A673 (cell line): ENCODE measurements around the gene ANK2. TPM values are rescaled to one million over a fixed set of nuclear protein-coding genes. Genes with fewer than 3 reads are reported as not detected.

Source experiments
- BruUV-seq: library from RNA; stranded (reverse); fragments of 400-500 nt; replicated peaks from 2 replicates; lab custom pipeline; 2021; lab: Mats Ljungman, UMichigan
- CTCF ChIA-PET: fragments of 300-600 bp; sonication (Branson Sonifier 250); formaldehyde crosslinking; loops from one replicate; lab custom pipeline; 2022; ENCODE audit warnings: antibody characterized with exemption; lab: Charles Lee
- POLR2A ChIA-PET: fragments of 300-600 bp; sonication (Branson Sonifier 250); formaldehyde crosslinking; loops from one replicate; lab custom pipeline; 2022; ENCODE audit warnings: antibody characterized with exemption; ENCODE audit not compliant: low non-redundant PET; lab: Charles Lee
- DNase-seq: peaks from one replicate; pipeline ENCODE4 v3.0.0-alpha.2; 2015; ENCODE audit warnings: low spot score
- H3K27ac ChIP-seq: fragments of 200-600 bp; sonication (generic); 2 replicates; pipeline ENCODE4 v1.5.1; 2016; ENCODE audit warnings: mixed run types, low read depth, mild to moderate bottlenecking, mixed read lengths, antibody characterized with exemption, low read length; ENCODE audit not compliant: poor library complexity, severe bottlenecking
- H3K27me3 ChIP-seq: fragments of 200-600 bp; sonication (generic); replicated peaks from 2 replicates; pipeline ENCODE4 v1.6.1; 2017; ENCODE audit warnings: mixed run types, low read depth, mild to moderate bottlenecking, mixed read lengths, antibody characterized with exemption, low read length; ENCODE audit not compliant: insufficient read depth, poor library complexity
- H3K36me3 ChIP-seq: fragments of 200-600 bp; sonication (generic); 2 replicates; pipeline ENCODE4 v1.6.1; 2016; ENCODE audit warnings: mixed run types, mild to moderate bottlenecking, mixed read lengths, antibody characterized with exemption, low read length; ENCODE audit not compliant: insufficient read depth, poor library complexity, severe bottlenecking
- H3K4me1 ChIP-seq: fragments of 200-600 bp; sonication (generic); 2 replicates; pipeline ENCODE4 v1.6.1; 2017; ENCODE audit warnings: mixed run types, mild to moderate bottlenecking, mixed read lengths, antibody characterized with exemption, low read length; ENCODE audit not compliant: insufficient read depth, poor library complexity, severe bottlenecking
- H3K4me3 ChIP-seq: fragments of 200-600 bp; sonication (generic); 2 replicates; pipeline ENCODE4 v1.5.1; 2016; ENCODE audit warnings: low read depth, mixed run types, mild to moderate bottlenecking, mixed read lengths, low read length; ENCODE audit not compliant: poor library complexity, severe bottlenecking
- H3K9me3 ChIP-seq: fragments of 200-600 bp; sonication (generic); 2 replicates; pipeline ENCODE4 v1.6.1; 2016; ENCODE audit warnings: mixed run types, low read depth, mild to moderate bottlenecking, mixed read lengths, antibody characterized with exemption, low read length; ENCODE audit not compliant: poor library complexity, severe bottlenecking
- CTCF ChIP-seq: fragments of 300-800, 200-600 bp; sonication (generic); conservative IDR thresholded peaks from 2 replicates; pipeline ENCODE4 v1.5.1; 2017; ENCODE audit warnings: low read depth, mild to moderate bottlenecking, antibody characterized with exemption, low read length, moderate library complexity, mixed read lengths
- EZH2 ChIP-seq: fragments of 200-600 bp; sonication (generic); IDR thresholded peaks from 2 replicates; pipeline ENCODE4 v1.6.1; 2017; ENCODE audit warnings: borderline replicate concordance, low read depth, mild to moderate bottlenecking, mixed read lengths, antibody characterized with exemption, low read length; ENCODE audit not compliant: poor library complexity, severe bottlenecking
- intact Hi-C: fragments of 100-400 bp; cut with micrococcal nuclease; formaldehyde crosslinking; loops from one replicate; pipeline ENCODE4 v1.10.0; 2022; ENCODE audit not compliant: unreplicated experiment
- total RNA-seq: library from RNA; stranded (reverse); gene quantifications from 2 replicates; pipeline ENCODE4 v1.2.3, GENCODE V29; 2021

ANK2 gene
- total RNA-seq, 1 experiment from 2014 or later: 12.7 TPM

GRCh38 chr4:113028074-113028473, 21.4 kb upstream of the ANK2 start:
- H3K4me3 ChIP-seq: no peak overlapping the region
- no peak for DNase-seq
- H3K4me1 ChIP-seq: peaks cover 6% of the 10 kb centered on the region
- no peaks in the 10 kb centered on the region for H3K9me3 ChIP-seq
- H3K27me3 ChIP-seq: no peaks in the 10 kb centered on the region
- TF ChIP-seq CTCF (no peak), EZH2 (no peak)
- intact Hi-C loops: no loop called here
- no peak overlapping the region for H3K27ac ChIP-seq
- POLR2A ChIA-PET: no interaction called here
- no peaks in the 10 kb centered on the region for H3K36me3 ChIP-seq
- no TSS peak for BruUV-seq
- CTCF ChIA-PET: no interaction called here

- intact Hi-C loops: no loop called here
- ChIA-PET CTCF (no interaction called here), POLR2A (no interaction called here)
- H3K4me1 ChIP-seq: peaks cover 10% of the 10 kb centered on the region
- H3K36me3 ChIP-seq: no peaks in the 10 kb centered on the region
- no peak overlapping the region for H3K4me3 ChIP-seq
- H3K27me3 ChIP-seq: no peaks in the 10 kb centered on the region
- no peak for TF ChIP-seq EZH2
- no peak for TF ChIP-seq CTCF
- H3K27ac ChIP-seq: no peak overlapping the region
- no peaks in the 10 kb centered on the region for H3K9me3 ChIP-seq
- no TSS peak for BruUV-seq
- DNase-seq: no peak
Measured at GRCh38 chr4:113031212-113031611, 18.2 kb upstream of the ANK2 start.

GRCh38 chr4:113040793-113041192, 8.7 kb upstream of the ANK2 start:
- Histone ChIP-seq H3K36me3 (no peaks in the 10 kb centered on the region), H3K27me3 (no peaks in the 10 kb centered on the region), H3K27ac (no peak overlapping the region), H3K9me3 (no peaks in the 10 kb centered on the region), H3K4me3 (no peak overlapping the region), H3K4me1 (no peaks in the 10 kb centered on the region)
- POLR2A ChIA-PET: no interaction called here
- intact Hi-C loops: no loop called here
- TF ChIP-seq CTCF (no peak), EZH2 (no peak)
- CTCF ChIA-PET: no interaction called here
- no peak for DNase-seq
- BruUV-seq: no TSS peak
